SK-N-SH (cell line): Measurements from ENCODE around the gene PLEKHM3.

Experiments used
- CHD2 ChIP-seq: fragments of 150-350 bp; IDR thresholded peaks from 2 replicates; pipeline ENCODE4 v1.6.1; 2018; ENCODE audit warnings: low read length; ENCODE audit not compliant: partially characterized antibody
- GABPA ChIP-seq: IDR thresholded peaks from 2 replicates; pipeline ENCODE4 v1.4.0; 2012; ENCODE audit warnings: low read depth, mild to moderate bottlenecking
- RFX5 ChIP-seq: IDR thresholded peaks from 2 replicates; pipeline ENCODE4 v1.6.1; 2012; ENCODE audit warnings: mild to moderate bottlenecking, improper control_type of control experiment, low read length
- RXRA ChIP-seq: IDR thresholded peaks from 2 replicates; pipeline ENCODE4 v1.4.0; 2012; ENCODE audit warnings: low read depth, mild to moderate bottlenecking, borderline replicate concordance
- TAF1 ChIP-seq: IDR thresholded peaks from 2 replicates; pipeline ENCODE4 v1.6.1; 2012; ENCODE audit warnings: low read depth, mild to moderate bottlenecking, low read length, moderate library complexity, borderline replicate concordance
- YY1 ChIP-seq: IDR thresholded peaks from 2 replicates; pipeline ENCODE4 v1.4.0; 2012; ENCODE audit warnings: low read depth, mild to moderate bottlenecking
- TF ChIP-seq, protein P1 (sequence below): fragments of 200-600 bp; sonication (generic); IDR thresholded peaks from 2 replicates; pipeline ENCODE4 v1.6.1; 2017; ENCODE audit warnings: antibody characterized with exemption, mild to moderate bottlenecking, moderate library complexity
- TF ChIP-seq, protein P2 (sequence below): IDR thresholded peaks from 2 replicates; pipeline ENCODE4 v1.6.1; 2012; ENCODE audit warnings: mild to moderate bottlenecking, low read depth, low read length, moderate library complexity
- TF ChIP-seq, protein P3 (sequence below): IDR thresholded peaks from 2 replicates; pipeline ENCODE4; 2012
- TF ChIP-seq, protein P4 (sequence below): IDR thresholded peaks from 2 replicates; pipeline ENCODE4 v1.4.0; 2012; ENCODE audit warnings: low read depth, borderline replicate concordance

DNA sequence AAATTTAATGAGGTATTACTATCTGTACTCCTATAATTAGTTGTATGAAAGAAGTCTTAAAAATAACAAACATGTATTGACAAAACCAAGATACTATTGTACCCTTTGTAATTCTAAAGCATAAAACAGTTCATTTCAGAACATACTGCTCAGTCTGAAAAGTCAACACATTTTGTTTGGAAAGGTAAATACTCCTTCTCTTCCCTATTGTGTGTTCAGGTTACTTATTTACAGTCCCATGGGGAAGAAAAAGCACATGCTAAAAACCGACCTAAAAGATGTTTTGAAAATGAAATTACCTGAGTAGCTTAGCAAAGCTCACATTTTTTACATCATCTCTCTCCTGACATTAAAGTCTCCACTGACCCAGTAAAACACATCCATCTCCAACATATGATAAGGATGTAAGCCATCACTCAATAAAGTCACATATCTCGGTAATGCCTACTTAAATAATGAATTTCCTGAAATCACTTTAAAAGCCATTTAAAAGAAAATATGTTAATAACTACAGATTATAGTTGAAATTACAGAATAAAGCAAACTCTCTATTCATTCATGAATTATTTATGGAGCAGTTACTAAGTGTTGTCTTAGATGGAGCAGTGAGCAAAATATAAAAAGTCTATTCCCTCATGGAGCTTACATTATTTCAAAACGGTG is 180.0 kb downstream of the PLEKHM3 start:
- TF ChIP-seq, protein P1, sequence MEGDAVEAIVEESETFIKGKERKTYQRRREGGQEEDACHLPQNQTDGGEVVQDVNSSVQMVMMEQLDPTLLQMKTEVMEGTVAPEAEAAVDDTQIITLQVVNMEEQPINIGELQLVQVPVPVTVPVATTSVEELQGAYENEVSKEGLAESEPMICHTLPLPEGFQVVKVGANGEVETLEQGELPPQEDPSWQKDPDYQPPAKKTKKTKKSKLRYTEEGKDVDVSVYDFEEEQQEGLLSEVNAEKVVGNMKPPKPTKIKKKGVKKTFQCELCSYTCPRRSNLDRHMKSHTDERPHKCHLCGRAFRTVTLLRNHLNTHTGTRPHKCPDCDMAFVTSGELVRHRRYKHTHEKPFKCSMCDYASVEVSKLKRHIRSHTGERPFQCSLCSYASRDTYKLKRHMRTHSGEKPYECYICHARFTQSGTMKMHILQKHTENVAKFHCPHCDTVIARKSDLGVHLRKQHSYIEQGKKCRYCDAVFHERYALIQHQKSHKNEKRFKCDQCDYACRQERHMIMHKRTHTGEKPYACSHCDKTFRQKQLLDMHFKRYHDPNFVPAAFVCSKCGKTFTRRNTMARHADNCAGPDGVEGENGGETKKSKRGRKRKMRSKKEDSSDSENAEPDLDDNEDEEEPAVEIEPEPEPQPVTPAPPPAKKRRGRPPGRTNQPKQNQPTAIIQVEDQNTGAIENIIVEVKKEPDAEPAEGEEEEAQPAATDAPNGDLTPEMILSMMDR, result no peak
- TF ChIP-seq, protein P2, sequence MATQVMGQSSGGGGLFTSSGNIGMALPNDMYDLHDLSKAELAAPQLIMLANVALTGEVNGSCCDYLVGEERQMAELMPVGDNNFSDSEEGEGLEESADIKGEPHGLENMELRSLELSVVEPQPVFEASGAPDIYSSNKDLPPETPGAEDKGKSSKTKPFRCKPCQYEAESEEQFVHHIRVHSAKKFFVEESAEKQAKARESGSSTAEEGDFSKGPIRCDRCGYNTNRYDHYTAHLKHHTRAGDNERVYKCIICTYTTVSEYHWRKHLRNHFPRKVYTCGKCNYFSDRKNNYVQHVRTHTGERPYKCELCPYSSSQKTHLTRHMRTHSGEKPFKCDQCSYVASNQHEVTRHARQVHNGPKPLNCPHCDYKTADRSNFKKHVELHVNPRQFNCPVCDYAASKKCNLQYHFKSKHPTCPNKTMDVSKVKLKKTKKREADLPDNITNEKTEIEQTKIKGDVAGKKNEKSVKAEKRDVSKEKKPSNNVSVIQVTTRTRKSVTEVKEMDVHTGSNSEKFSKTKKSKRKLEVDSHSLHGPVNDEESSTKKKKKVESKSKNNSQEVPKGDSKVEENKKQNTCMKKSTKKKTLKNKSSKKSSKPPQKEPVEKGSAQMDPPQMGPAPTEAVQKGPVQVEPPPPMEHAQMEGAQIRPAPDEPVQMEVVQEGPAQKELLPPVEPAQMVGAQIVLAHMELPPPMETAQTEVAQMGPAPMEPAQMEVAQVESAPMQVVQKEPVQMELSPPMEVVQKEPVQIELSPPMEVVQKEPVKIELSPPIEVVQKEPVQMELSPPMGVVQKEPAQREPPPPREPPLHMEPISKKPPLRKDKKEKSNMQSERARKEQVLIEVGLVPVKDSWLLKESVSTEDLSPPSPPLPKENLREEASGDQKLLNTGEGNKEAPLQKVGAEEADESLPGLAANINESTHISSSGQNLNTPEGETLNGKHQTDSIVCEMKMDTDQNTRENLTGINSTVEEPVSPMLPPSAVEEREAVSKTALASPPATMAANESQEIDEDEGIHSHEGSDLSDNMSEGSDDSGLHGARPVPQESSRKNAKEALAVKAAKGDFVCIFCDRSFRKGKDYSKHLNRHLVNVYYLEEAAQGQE, result no peak
- TF ChIP-seq RXRA, result no peak
- TF ChIP-seq TAF1, result no peak
- TF ChIP-seq YY1, result no peak
- TF ChIP-seq GABPA, result no peak
- TF ChIP-seq CHD2, result no peak
- TF ChIP-seq, protein P3, sequence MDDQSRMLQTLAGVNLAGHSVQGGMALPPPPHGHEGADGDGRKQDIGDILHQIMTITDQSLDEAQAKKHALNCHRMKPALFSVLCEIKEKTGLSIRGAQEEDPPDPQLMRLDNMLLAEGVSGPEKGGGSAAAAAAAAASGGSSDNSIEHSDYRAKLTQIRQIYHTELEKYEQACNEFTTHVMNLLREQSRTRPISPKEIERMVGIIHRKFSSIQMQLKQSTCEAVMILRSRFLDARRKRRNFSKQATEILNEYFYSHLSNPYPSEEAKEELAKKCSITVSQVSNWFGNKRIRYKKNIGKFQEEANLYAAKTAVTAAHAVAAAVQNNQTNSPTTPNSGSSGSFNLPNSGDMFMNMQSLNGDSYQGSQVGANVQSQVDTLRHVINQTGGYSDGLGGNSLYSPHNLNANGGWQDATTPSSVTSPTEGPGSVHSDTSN, result no peak
- TF ChIP-seq, protein P4, sequence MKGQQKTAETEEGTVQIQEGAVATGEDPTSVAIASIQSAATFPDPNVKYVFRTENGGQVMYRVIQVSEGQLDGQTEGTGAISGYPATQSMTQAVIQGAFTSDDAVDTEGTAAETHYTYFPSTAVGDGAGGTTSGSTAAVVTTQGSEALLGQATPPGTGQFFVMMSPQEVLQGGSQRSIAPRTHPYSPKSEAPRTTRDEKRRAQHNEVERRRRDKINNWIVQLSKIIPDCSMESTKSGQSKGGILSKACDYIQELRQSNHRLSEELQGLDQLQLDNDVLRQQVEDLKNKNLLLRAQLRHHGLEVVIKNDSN, result no peak
- TF ChIP-seq RFX5, result no peak
